NT2/D1 (cell line): ENCODE measurements around the gene PAOX.

Experiments
- DNase-seq: peaks from one replicate; pipeline ENCODE4 v3.0.0-alpha.2; 2011; ENCODE audit warnings: low read depth, low spot score
- H3K27me3 ChIP-seq: 2 replicates; pipeline ENCODE4 v1.6.0; 2011; ENCODE audit warnings: mild to moderate bottlenecking; ENCODE audit not compliant: insufficient read length, insufficient read depth
- H3K36me3 ChIP-seq: 2 replicates; pipeline ENCODE4 v1.6.1; 2011; ENCODE audit warnings: mild to moderate bottlenecking, low read length, mixed read lengths; ENCODE audit not compliant: insufficient read depth, insufficient read length
- H3K4me1 ChIP-seq: 2 replicates; pipeline ENCODE4 v1.5.1; 2011; ENCODE audit not compliant: insufficient read depth, insufficient read length
- H3K4me3 ChIP-seq: 2 replicates; pipeline ENCODE4 v1.5.1; 2011; ENCODE audit warnings: low read depth; ENCODE audit not compliant: insufficient read length
- H3K9ac ChIP-seq: 2 replicates; pipeline ENCODE4 v1.6.0; 2011; ENCODE audit warnings: low read depth; ENCODE audit not compliant: insufficient read length
- H3K9me3 ChIP-seq: 2 replicates; pipeline ENCODE4 v1.5.1; 2011; ENCODE audit warnings: mild to moderate bottlenecking, low read length; ENCODE audit not compliant: insufficient read depth
- SUZ12 ChIP-seq: IDR thresholded peaks from 2 replicates; pipeline ENCODE4 v1.6.1; 2011; ENCODE audit not compliant: insufficient read length, insufficient read depth; ENCODE audit errors: extremely low read depth
- YY1 ChIP-seq: IDR thresholded peaks from 2 replicates; pipeline ENCODE4 v1.6.1; 2011; ENCODE audit not compliant: insufficient read length, insufficient read depth
- ZNF274 ChIP-seq: IDR thresholded peaks from 2 replicates; pipeline ENCODE4 v1.6.1; 2011; ENCODE audit warnings: mild to moderate bottlenecking, low read depth, low read length

Gene PAOX

GRCh38 chr10:133336577-133337369 lies 42.3 kb upstream of the PAOX start, which contains the start of gene CALY:
TSS of gene CALY (minus strand) at chr10:133336896. CDS start at chr10:133328989, 7,907 bp downstream.
- peaks cover 79% of the 10 kb centered on the region for H3K27me3 ChIP-seq
- no peak for DNase-seq
- TF ChIP-seq ZNF274 (no peak), YY1 (no peak), SUZ12 (no peak)

GRCh38 chr10:133337370-133337725 lies 41.7 kb upstream of the PAOX start:
- Histone ChIP-seq H3K4me3 (no peak overlapping the region), H3K36me3 (no peaks in the 10 kb centered on the region), H3K9me3 (peaks cover 4% of the 10 kb centered on the region; the same call in 1 of the 2 replicates), H3K4me1 (no peaks in the 10 kb centered on the region), H3K9ac (no peak overlapping the region), H3K27me3 (peaks cover 73% of the 10 kb centered on the region)
- no peak for TF ChIP-seq YY1
- no peak for TF ChIP-seq ZNF274
- no peak for TF ChIP-seq SUZ12
- DNase-seq, result no peak

More at GRCh38 chr10:133336577-133337369, 42.3 kb upstream of the PAOX start, which contains the start of gene CALY:
- no peak within 1 kb of the TSS for H3K9ac ChIP-seq
- no peaks in the 10 kb centered on the region for H3K4me1 ChIP-seq
- H3K9me3 ChIP-seq, result peaks cover 10% of the 10 kb centered on the region; the same call in 1 of the 2 replicates
- H3K36me3 ChIP-seq, result no peaks in the 10 kb centered on the region
- no peak within 1 kb of the TSS for H3K4me3 ChIP-seq

- DNase-seq, result no peak
- Histone ChIP-seq H3K4me1 (peaks cover 5% of the 10 kb centered on the region), H3K9ac (no peak overlapping the region), H3K9me3 (no peaks in the 10 kb centered on the region), H3K36me3 (no peaks in the 10 kb centered on the region), H3K27me3 (peaks cover 65% of the 10 kb centered on the region), H3K4me3 (no peak overlapping the region)
- TF ChIP-seq YY1 (no peak), ZNF274 (no peak), SUZ12 (no peak)
Observed at GRCh38 chr10:133338080-133339071, 40.7 kb upstream of the PAOX start.

- Histone ChIP-seq H3K9me3 (no peaks in the 10 kb centered on the region), H3K9ac (no peak overlapping the region), H3K36me3 (no peaks in the 10 kb centered on the region), H3K4me3 (no peak overlapping the region), H3K27me3 (peaks cover 52% of the 10 kb centered on the region), H3K4me1 (peaks cover 5% of the 10 kb centered on the region)
- TF ChIP-seq YY1, result no peak
- no peak for TF ChIP-seq SUZ12
- TF ChIP-seq ZNF274, result no peak
- no peak for DNase-seq
Observed at GRCh38 chr10:133339708-133340380, 39.2 kb upstream of the PAOX start.

- Histone ChIP-seq H3K4me1 (peaks cover 5% of the 10 kb centered on the region), H3K4me3 (no peak overlapping the region), H3K9ac (no peak overlapping the region), H3K27me3 (peaks cover 31% of the 10 kb centered on the region), H3K36me3 (no peaks in the 10 kb centered on the region), H3K9me3 (no peaks in the 10 kb centered on the region)
- no peak for DNase-seq
- TF ChIP-seq SUZ12, result no peak
- no peak for TF ChIP-seq YY1
Observed at GRCh38 chr10:133341983-133342382, 37.1 kb upstream of the PAOX start.

GRCh38 chr10:133342942-133343341 lies 36.1 kb upstream of the PAOX start:
- H3K9me3 ChIP-seq, result no peaks in the 10 kb centered on the region
- peak overlapping the region; percentile 42 for H3K9ac ChIP-seq
- peaks cover 21% of the 10 kb centered on the region for H3K27me3 ChIP-seq
- TF ChIP-seq YY1 (no peak), ZNF274 (no peak), SUZ12 (no peak)
- no peak for DNase-seq
- H3K36me3 ChIP-seq, result no peaks in the 10 kb centered on the region
- no peak overlapping the region for H3K4me3 ChIP-seq
- H3K4me1 ChIP-seq, result peaks cover 7% of the 10 kb centered on the region

- Histone ChIP-seq H3K4me3 (no peak overlapping the region), H3K9ac (peak overlapping the region; percentile 42)
- TF ChIP-seq SUZ12, result no peak
- no peak for TF ChIP-seq YY1
- TF ChIP-seq ZNF274, result no peak
Observed at GRCh38 chr10:133343558-133343957, 35.5 kb upstream of the PAOX start.

More at GRCh38 chr10:133343558-133343957, 35.5 kb upstream of the PAOX start:
- Histone ChIP-seq H3K9me3 (no peaks in the 10 kb centered on the region), H3K4me1 (peaks cover 7% of the 10 kb centered on the region), H3K27me3 (peaks cover 15% of the 10 kb centered on the region), H3K36me3 (no peaks in the 10 kb centered on the region)
- no peak for DNase-seq
